ENCODE results near the gene SIX5.

Gene SIX5

GRCh38 chr19:45767410-45767880 is 1.6 kb downstream of the SIX5 start (continued):
- TF ChIP-seq OVOL3 (tag by site-specific recombination; IDR thresholded peaks at IDR 0.05) (peak; percentile 78; the same call in 1 of the 2 replicates), ZNF830 (tag by site-specific recombination; IDR thresholded peaks at IDR 0.05; ENCODE audit: low read depth) (no peak), KLF10 (tag by site-specific recombination; IDR thresholded peaks at IDR 0.05) (peak; percentile 54; the same call in 1 of the 2 replicates), ZNF654 (tag by site-specific recombination; IDR thresholded peaks at IDR 0.05; ENCODE audit: low read depth) (no peak), ZNF423 (tag by site-specific recombination; IDR thresholded peaks at IDR 0.05) (peak; percentile 60), ZNF214 (tag by site-specific recombination; IDR thresholded peaks at IDR 0.05; ENCODE audit: borderline replicate concordance) (no peak), ZNF510 (tag by site-specific recombination; IDR thresholded peaks at IDR 0.05; ENCODE audit: insufficient replicate concordance) (no peak), MEIS1 (CRISPR knock-in tag; IDR thresholded peaks at IDR 0.05; ENCODE audit: borderline replicate concordance) (no peak), REPIN1 (tag by site-specific recombination; IDR thresholded peaks at IDR 0.05; ENCODE audit: low read depth) (no peak), ZNF677 (tag by site-specific recombination; IDR thresholded peaks at IDR 0.05) (no peak), ZNF391 (tag by site-specific recombination; IDR thresholded peaks at IDR 0.05; ENCODE audit: borderline replicate concordance, low read depth) (no peak), PBX3 (CRISPR knock-in tag; IDR thresholded peaks at IDR 0.05) (no peak), ZBTB48 (tag by site-specific recombination; IDR thresholded peaks at IDR 0.05) (0 out of 2 replicates have a peak, but pooled peaks have one; percentile 55), ZFHX2 (tag by site-specific recombination; conservative IDR thresholded peaks at IDR 0.05) (peak; percentile 91), SCRT2 (tag by site-specific recombination; IDR thresholded peaks at IDR 0.05) (no peak), ZNF24 (tag by site-specific recombination; IDR thresholded peaks at IDR 0.05) (no peak), ZNF48 (tag by site-specific recombination; IDR thresholded peaks at IDR 0.05) (no peak), ZNF707 (tag by site-specific recombination; IDR thresholded peaks at IDR 0.05) (no peak), EGR2 (tag by site-specific recombination; IDR thresholded peaks at IDR 0.05; ENCODE audit: low read depth) (peak; percentile 83), MYNN (tag by site-specific recombination; IDR thresholded peaks at IDR 0.05; ENCODE audit: borderline replicate concordance) (no peak), ZNF670 (tag by site-specific recombination; IDR thresholded peaks at IDR 0.05; ENCODE audit: low read depth) (no peak), ZNF449 (tag by site-specific recombination; IDR thresholded peaks at IDR 0.05) (peak; percentile 84), KLF1 (tag by site-specific recombination; IDR thresholded peaks at IDR 0.05) (peak; percentile 94), ZXDB (tag by site-specific recombination; IDR thresholded peaks at IDR 0.05) (no peak; the same call in 1 of the 2 replicates), ZNF629 (tag by site-specific recombination; IDR thresholded peaks at IDR 0.05) (0 out of 2 replicates have a peak, but pooled peaks have one; percentile 40), SP3 (tag by site-specific recombination; IDR thresholded peaks at IDR 0.05) (peak; percentile 34), PRDM1 (tag by site-specific recombination; IDR thresholded peaks at IDR 0.05) (peak; percentile 61), ZNF426 (tag by site-specific recombination; IDR thresholded peaks at IDR 0.05) (no peak), ZNF266 (tag by site-specific recombination; IDR thresholded peaks at IDR 0.05; ENCODE audit: low read depth) (no peak), ZNF843 (tag by site-specific recombination; IDR thresholded peaks at IDR 0.05) (no peak), ZNF501 (tag by site-specific recombination; IDR thresholded peaks at IDR 0.05) (peak; percentile 33; the same call in 1 of the 2 replicates), ZFP69B (tag by site-specific recombination; IDR thresholded peaks at IDR 0.05) (no peak; the same call in 1 of the 2 replicates), ZNF23 (tag by site-specific recombination; IDR thresholded peaks at IDR 0.05; ENCODE audit: borderline replicate concordance) (no peak), ZSCAN30 (tag by site-specific recombination; IDR thresholded peaks at IDR 0.05) (0 out of 2 replicates have a peak, but pooled peaks have one; percentile 49), KLF7 (tag by site-specific recombination; IDR thresholded peaks at IDR 0.05; ENCODE audit: borderline replicate concordance) (no peak; the same call in 1 of the 2 replicates), ZBTB44 (tag by site-specific recombination; IDR thresholded peaks at IDR 0.05) (no peak), SP7 (tag by site-specific recombination; IDR thresholded peaks at IDR 0.05) (peak; percentile 46; the same call in 1 of the 2 replicates), ZNF366 (tag by site-specific recombination; conservative IDR thresholded peaks at IDR 0.05) (peak; percentile 77), WT1 (tag by site-specific recombination; IDR thresholded peaks at IDR 0.05) (peak; percentile 88), ZNF175 (tag by site-specific recombination; IDR thresholded peaks at IDR 0.05) (no peak)
